ENCODE measurements around the gene SACS. TPM values are rescaled to one million over a fixed set of nuclear protein-coding genes. Genes with fewer than 3 reads are reported as not detected.

Gene SACS
- total RNA-seq, 6 experiments from 2014 or later, result 1.5 to 5.9 (median 3.3) TPM

DNA sequence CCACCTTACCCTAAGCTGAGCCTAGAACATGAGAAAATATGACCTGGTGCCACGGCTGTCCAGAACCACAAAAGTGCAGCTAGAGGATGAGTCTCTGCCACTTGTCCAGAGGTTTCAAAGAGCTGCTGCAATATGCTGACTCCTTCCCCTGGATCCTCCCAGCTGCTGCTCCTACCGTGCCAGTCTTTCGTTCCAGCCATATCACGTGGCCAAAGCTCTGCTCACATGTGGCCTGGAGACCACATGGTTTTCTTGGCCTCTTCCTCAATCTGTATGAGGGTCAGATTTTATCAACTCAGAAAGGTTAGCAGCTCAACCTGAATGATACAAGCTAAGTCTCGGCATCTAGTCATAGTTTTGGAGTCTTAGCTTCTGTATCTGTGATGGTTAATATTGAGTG, 3.2 kb upstream of the SACS start:
- intact Hi-C loops (cut with DNase I), result no loop called here
- H3K4me1 ChIP-seq, result peaks cover 0 to 5% (median 0%) of the 10 kb centered on the region in 4 donors
- TF ChIP-seq POLR2A (IDR thresholded peaks at IDR 0.05), result no peak
- TF ChIP-seq, protein P1, sequence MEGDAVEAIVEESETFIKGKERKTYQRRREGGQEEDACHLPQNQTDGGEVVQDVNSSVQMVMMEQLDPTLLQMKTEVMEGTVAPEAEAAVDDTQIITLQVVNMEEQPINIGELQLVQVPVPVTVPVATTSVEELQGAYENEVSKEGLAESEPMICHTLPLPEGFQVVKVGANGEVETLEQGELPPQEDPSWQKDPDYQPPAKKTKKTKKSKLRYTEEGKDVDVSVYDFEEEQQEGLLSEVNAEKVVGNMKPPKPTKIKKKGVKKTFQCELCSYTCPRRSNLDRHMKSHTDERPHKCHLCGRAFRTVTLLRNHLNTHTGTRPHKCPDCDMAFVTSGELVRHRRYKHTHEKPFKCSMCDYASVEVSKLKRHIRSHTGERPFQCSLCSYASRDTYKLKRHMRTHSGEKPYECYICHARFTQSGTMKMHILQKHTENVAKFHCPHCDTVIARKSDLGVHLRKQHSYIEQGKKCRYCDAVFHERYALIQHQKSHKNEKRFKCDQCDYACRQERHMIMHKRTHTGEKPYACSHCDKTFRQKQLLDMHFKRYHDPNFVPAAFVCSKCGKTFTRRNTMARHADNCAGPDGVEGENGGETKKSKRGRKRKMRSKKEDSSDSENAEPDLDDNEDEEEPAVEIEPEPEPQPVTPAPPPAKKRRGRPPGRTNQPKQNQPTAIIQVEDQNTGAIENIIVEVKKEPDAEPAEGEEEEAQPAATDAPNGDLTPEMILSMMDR (IDR thresholded peaks at IDR 0.05), result no peak
- WGBS (ENCODE audit: insufficient coverage, low coverage, low lambda C conversion rate, missing lambda C conversion rate), result 87% methylated on average over 5 of the region's 5 CpGs
- H3K4me3 ChIP-seq, result no peak overlapping the region
- H3K9me3 ChIP-seq, result no peaks in the 10 kb centered on the region
- no peak overlapping the region for H3K27ac ChIP-seq
- no peaks in the 10 kb centered on the region for H3K36me3 ChIP-seq
- ATAC-seq, result no peak
- no peaks in the 10 kb centered on the region for H3K27me3 ChIP-seq
- no peak for DNase-seq

GRCh38 chr13:23434491-23434890, 989 bp upstream of the SACS start:
- WGBS (ENCODE audit: insufficient coverage, low coverage, low lambda C conversion rate, missing lambda C conversion rate), result 44% methylated on average over 3 of the region's 4 CpGs
- ATAC-seq, result no peak

DNA sequence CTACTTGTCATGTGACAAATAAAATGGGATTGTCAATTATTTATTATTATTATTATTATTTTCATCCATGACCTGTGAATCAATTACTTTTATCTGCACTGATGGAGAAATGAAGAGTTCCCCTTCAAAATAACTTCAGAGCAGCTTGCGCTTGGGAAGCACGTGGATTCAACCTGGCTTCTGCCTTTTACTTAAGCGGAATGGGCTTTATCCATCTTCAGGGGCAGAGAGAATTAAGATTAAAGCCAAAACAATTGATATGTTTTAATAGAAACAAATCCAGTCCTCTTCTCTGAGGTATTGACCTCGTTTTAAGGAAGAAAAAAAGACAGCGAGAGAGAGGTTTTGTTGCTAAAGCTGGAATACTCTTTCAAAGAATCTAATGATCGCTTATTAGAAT, 876 bp downstream of the SACS start:
- Histone ChIP-seq H3K27ac (no peak overlapping the region), H3K4me3 (no peak overlapping the region), H3K4me1 (peaks cover 0 to 5% (median 0%) of the 10 kb centered on the region in 4 donors), H3K27me3 (no peaks in the 10 kb centered on the region), H3K9me3 (no peaks in the 10 kb centered on the region), H3K36me3 (no peaks in the 10 kb centered on the region)
- ATAC-seq, result no peak
- DNase-seq, result no peak
- TF ChIP-seq POLR2A (IDR thresholded peaks at IDR 0.05), result no peak
- TF ChIP-seq, protein P1 (IDR thresholded peaks at IDR 0.05), result no peak
- intact Hi-C loops (cut with DNase I), result no loop called here
- WGBS (ENCODE audit: insufficient coverage, low coverage, low lambda C conversion rate, missing lambda C conversion rate), result 28% methylated on average over 6 of the region's 6 CpGs

More at GRCh38 chr13:23434491-23434890, 989 bp upstream of the SACS start:
- Histone ChIP-seq H3K36me3 (no peaks in the 10 kb centered on the region), H3K4me1 (peaks cover 0 to 5% (median 0%) of the 10 kb centered on the region in 4 donors), H3K9me3 (no peaks in the 10 kb centered on the region), H3K4me3 (no peak overlapping the region), H3K27ac (no peak overlapping the region), H3K27me3 (no peaks in the 10 kb centered on the region)
- no peak for TF ChIP-seq POLR2A (IDR thresholded peaks at IDR 0.05)
- TF ChIP-seq, protein P1 (IDR thresholded peaks at IDR 0.05), result no peak
- no peak for DNase-seq
- intact Hi-C loops (cut with DNase I), result no loop called here

DNA sequence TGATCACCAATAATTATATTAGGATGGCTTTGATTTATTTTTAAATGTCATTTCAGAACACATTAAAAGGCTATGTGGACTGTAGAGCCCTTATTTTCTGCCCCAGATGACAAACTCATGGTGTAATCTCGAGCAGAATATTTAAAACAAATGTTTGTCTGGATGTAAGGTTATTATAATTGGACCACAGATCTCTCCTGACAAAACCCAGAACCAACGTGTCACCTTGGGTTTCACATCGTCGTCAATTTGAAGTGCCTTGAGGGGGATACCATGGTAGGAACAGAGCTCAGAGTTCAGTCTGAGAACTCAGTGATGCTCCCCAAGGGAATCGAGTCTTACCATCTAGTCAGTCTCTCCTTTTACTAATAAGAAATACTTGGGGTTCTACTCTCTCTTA, 2.8 kb downstream of the SACS start:
- intact Hi-C loops (cut with DNase I), result no loop called here
- WGBS (ENCODE audit: insufficient coverage, low coverage, low lambda C conversion rate, missing lambda C conversion rate), result 51% methylated on average over 5 of the region's 5 CpGs
- no peak for DNase-seq

More for the DNA sequence above, 2.8 kb downstream of the SACS start:
- peaks cover 0 to 5% (median 0%) of the 10 kb centered on the region in 4 donors for H3K4me1 ChIP-seq
- no peak for ATAC-seq
- H3K27ac ChIP-seq, result no peak overlapping the region
- no peaks in the 10 kb centered on the region for H3K27me3 ChIP-seq
- no peak for TF ChIP-seq POLR2A (IDR thresholded peaks at IDR 0.05)
- TF ChIP-seq, protein P1 (IDR thresholded peaks at IDR 0.05), result no peak
- no peaks in the 10 kb centered on the region for H3K9me3 ChIP-seq
- H3K36me3 ChIP-seq, result no peaks in the 10 kb centered on the region
- H3K4me3 ChIP-seq, result no peak overlapping the region
